HepG2 (cell line): ENCODE measurements around the gene TMEM45A. TPM values are rescaled to one million over a fixed set of nuclear protein-coding genes. Genes with fewer than 3 reads are reported as not detected.
A peak's percentile ranks its signal among the peaks of the same experiment; 100 is the strongest.

Experiments
- ATAC-seq: fragments of 200-7000 bp; cut with Tn5 transposase; 3 replicates; pipeline ENCODE4 v1.9.1; 2020; ENCODE audit warnings: mild to moderate bottlenecking, moderate library complexity
- BruUV-seq: library from RNA; stranded (reverse); fragments of 400-500 nt; replicated peaks from 2 replicates; lab custom pipeline; 2021; lab: Mats Ljungman, UMichigan
- CTCF ChIA-PET: fragments of 300-600 bp; formaldehyde crosslinking; extraction: SDS; loops from one replicate; lab custom pipeline; 2021; ENCODE audit warnings: low total read pairs, inconsistent platforms, low intra/inter-chr PET ratio; lab: Yijun Ruan, JAX
- POLR2A ChIA-PET: fragments of 350-600 bp; sonication (Branson Sonifier 250); formaldehyde crosslinking; loops from one replicate; lab custom pipeline; 2020; ENCODE audit warnings: antibody characterized with exemption, inconsistent platforms; lab: Yijun Ruan, JAX
- DNase-seq: peaks from one replicate; pipeline ENCODE4 v3.0.0-alpha.2; 2015; ENCODE audit warnings: low spot score
- FAIRE-seq: peaks from 3 replicates; lab custom pipeline; 2011; peaks lifted over from hg19 to GRCh38; lab: Jason Lieb, UNC
- H2AFZ ChIP-seq: one replicate; pipeline ENCODE4 v1.6.1; 2011; ENCODE audit warnings: low read length, inconsistent platforms
- H3K27ac ChIP-seq: fragments of 300-600 bp; 3 replicates; pipeline ENCODE4 v1.8.0; 2011; ENCODE audit warnings: mixed run types, mild to moderate bottlenecking, mixed read lengths, low read length, inconsistent platforms; ENCODE audit not compliant: insufficient read depth; ENCODE audit errors: extremely low read length
- H3K27me3 ChIP-seq, 2 experiments: fragments of 200-600 bp in 1 of 2; 2 replicates in 1 of 2; 3 replicates in 1 of 2; pipeline versions ENCODE4 v1.6.0 to v1.8.0; 2011; ENCODE audit warnings: low read length in 2 of 2, mild to moderate bottlenecking in 2 of 2, moderate library complexity in 2 of 2, inconsistent platforms in 1 of 2; ENCODE audit not compliant: insufficient read depth in 2 of 2, control insufficient read depth in 1 of 2
- H3K36me3 ChIP-seq, 2 experiments: fragments of 200-600 bp in 1 of 2; replicated peaks in 1 of 2; 2 replicates in 1 of 2; 3 replicates in 1 of 2; pipeline versions ENCODE4 v1.5.1 to v1.8.0; 2011; ENCODE audit warnings: low read length in 2 of 2, inconsistent platforms in 1 of 2; ENCODE audit not compliant: insufficient read depth in 2 of 2, control insufficient read depth in 1 of 2
- H3K4me1 ChIP-seq: 2 replicates; pipeline ENCODE4 v1.5.1; 2012; ENCODE audit warnings: low read length, inconsistent platforms; ENCODE audit not compliant: insufficient read depth
- H3K4me2 ChIP-seq: 2 replicates; pipeline ENCODE4 v1.6.0; 2011; ENCODE audit warnings: low read depth, low read length, inconsistent platforms
- H3K4me3 ChIP-seq, 3 experiments: fragments of 200-600 bp in 1 of 3; sonication (generic), shearing (Covaris generic) in 1 of 3; replicated peaks in 1 of 3; 2 replicates each; pipeline ENCODE4 v1.5.1; 2011 to 2016; ENCODE audit warnings: low read length in 3 of 3, inconsistent platforms in 2 of 3, low read depth in 2 of 3, mild to moderate bottlenecking in 2 of 3, control low read depth in 1 of 3, mixed read lengths in 1 of 3; ENCODE audit not compliant: insufficient read depth in 1 of 3
- H3K79me2 ChIP-seq: one replicate; pipeline ENCODE4 v1.6.1; 2011; ENCODE audit warnings: low read length, inconsistent platforms; ENCODE audit not compliant: insufficient read depth
- H3K9ac ChIP-seq: 2 replicates; pipeline ENCODE4 v1.6.0; 2011; ENCODE audit warnings: mild to moderate bottlenecking, low read depth, low read length, inconsistent platforms; ENCODE audit not compliant: insufficient read depth
- H3K9me3 ChIP-seq: 2 replicates; pipeline ENCODE4 v1.5.1; 2012; ENCODE audit warnings: mild to moderate bottlenecking, low read length
- H4K20me1 ChIP-seq: 2 replicates; pipeline ENCODE4 v1.6.0; 2011; ENCODE audit warnings: inconsistent platforms, mild to moderate bottlenecking, low read length, moderate library complexity; ENCODE audit not compliant: insufficient read depth
- ARHGAP35 ChIP-seq: sonication (generic); formaldehyde crosslinking; IDR thresholded peaks from 2 replicates; pipeline ENCODE4 v1.9.0; 2022; ENCODE audit warnings: mild to moderate bottlenecking, inconsistent platforms, moderate library complexity, missing genetic modification reagents, borderline replicate concordance
- LCORL ChIP-seq, 2 experiments: fragments of 450-650 bp in 1 of 2; sonication (generic) in 1 of 2; formaldehyde crosslinking in 1 of 2; IDR thresholded peaks; 2 replicates each; pipeline versions ENCODE4 v1.5.0 to v1.6.1; 2017 to 2020; ENCODE audit warnings: antibody characterized with exemption in 1 of 2, missing genetic modification reagents in 1 of 2
- MEIS1 ChIP-seq: sonication (generic); formaldehyde crosslinking; IDR thresholded peaks from 2 replicates; pipeline ENCODE4 v1.9.0; 2021; ENCODE audit warnings: mild to moderate bottlenecking, missing genetic modification reagents, moderate library complexity, borderline replicate concordance
- SRF ChIP-seq: IDR thresholded peaks from 2 replicates; pipeline ENCODE4 v1.6.1; 2011; ENCODE audit warnings: mild to moderate bottlenecking, low read depth, low read length, moderate library complexity
- ZNF451 ChIP-seq: sonication (generic); formaldehyde crosslinking; IDR thresholded peaks from 2 replicates; pipeline ENCODE4 v1.5.0; 2020; ENCODE audit warnings: mild to moderate bottlenecking, missing genetic modification reagents
- ZNF619 ChIP-seq: sonication (generic); formaldehyde crosslinking; IDR thresholded peaks from 2 replicates; pipeline ENCODE4 v1.4.0; 2020; ENCODE audit warnings: mild to moderate bottlenecking, missing genetic modification reagents
- ZNF83 ChIP-seq: sonication (generic); formaldehyde crosslinking; IDR thresholded peaks from 2 replicates; pipeline ENCODE4 v1.4.0; 2020; ENCODE audit warnings: missing genetic modification reagents, mild to moderate bottlenecking, borderline replicate concordance
- WGBS: methylation state at CpG from one replicate; pipeline ENCODE4 v1.1.6; 2017; ENCODE audit warnings: low lambda C conversion rate; 5-methylcytosine and 5-hydroxymethylcytosine counted together
- in situ Hi-C: cut with HindIII; loops from 2 replicates; pipeline ENCODE4 v1.10.0; 2017; ENCODE audit warnings: low pct_unique_long_range_greater_than_20kb; ENCODE audit not compliant: extremely low pct_ligation_motif_present
- intact Hi-C: fragments of 100-400 bp; cut with micrococcal nuclease; formaldehyde crosslinking; loops from one replicate; pipeline ENCODE4 v1.10.0; 2022; ENCODE audit not compliant: unreplicated experiment
- polyA plus RNA-seq, 8 experiments: library from polyadenylated mRNA; depleted of rRNA in 3 of 8; stranded (reverse) in 7 of 8; unstranded in 1 of 8; fragments of >200 nt; fragmentation: Illumina TruSeq in 4 of 8; extraction: Trizol in 4 of 8; gene quantifications; 2 replicates each; pipeline versions ENCODE4 v1.2.1 to v1.2.3, GENCODE V29; 2011 to 2016; ENCODE audit warnings: low read depth in 4 of 8, missing spikeins in 1 of 8, mixed read lengths in 1 of 8; ENCODE audit not compliant: insufficient read depth in 1 of 8
- total RNA-seq, 5 experiments: library from RNA; depleted of rRNA; stranded (reverse); fragments of >200 nt; fragmentation: Illumina TruSeq; extraction: Trizol; gene quantifications; 2 replicates each; pipeline ENCODE4 v1.2.3, GENCODE V29; 2016; ENCODE audit warnings: low read depth in 1 of 5

Gene TMEM45A
- total and polyA plus RNA-seq, 2 of the 13 experiments (the other 11 are each of a cell fraction or from before 2014, with no cell fraction given): 14.8 to 38.5 TPM

GRCh38 chr3:100577382-100578008 lies 85.1 kb downstream of the TMEM45A start:
- Histone ChIP-seq H3K4me2 (no peak overlapping the region), H3K9me3 (no peaks in the 10 kb centered on the region), H3K9ac (no peak overlapping the region), H3K27me3 (no peaks in the 10 kb centered on the region), H3K79me2 (no peaks in the 10 kb centered on the region), H4K20me1 (no peaks in the 10 kb centered on the region), H3K4me1 (no peaks in the 10 kb centered on the region), H3K4me3 (no peak overlapping the region), H3K36me3 (peaks cover 0 to 2% of the 10 kb centered on the region in 2 experiments; a peak in 1 of 5 replicates), H3K27ac (no peak overlapping the region), H2AFZ (no peak overlapping the region)
- TF ChIP-seq MEIS1 (CRISPR knock-in tag): no peak
- TF ChIP-seq SRF: 0 out of 2 replicates have a peak, but pooled peaks have one; percentile 51
- ChIA-PET CTCF (no interaction called here), POLR2A (no interaction called here)
- 38% methylated on average over 1 of the region's 1 CpG for WGBS
- intact Hi-C loops (no loop called here), in situ Hi-C loops (loop anchor here (25.0 kb wide), 1 partner anchor 740 kb away; no protein-coding TSS in a partner anchor)
- ATAC-seq: no peak
- no peak for FAIRE-seq
- no TSS peak for BruUV-seq
- no peak for DNase-seq

DNA sequence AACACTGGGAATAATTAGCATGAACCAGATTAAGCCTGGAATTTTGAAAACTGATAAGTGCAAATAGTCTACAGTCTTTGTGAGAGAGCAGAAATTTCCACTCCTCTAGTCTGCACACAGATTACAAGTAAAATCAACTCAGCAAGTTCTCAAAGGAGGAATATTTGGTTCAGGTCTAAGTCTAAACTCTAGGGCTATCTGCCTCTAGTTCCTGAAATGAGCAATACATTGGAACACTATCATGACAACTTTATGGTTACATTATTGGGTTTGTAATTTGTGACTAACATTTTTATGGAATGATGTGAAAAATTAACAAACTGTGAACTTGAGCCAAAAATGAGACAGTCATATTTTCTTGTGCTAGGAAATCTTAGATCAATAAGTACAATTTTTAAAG lies 86.2 kb downstream of the TMEM45A start:
- FAIRE-seq (no peak), ATAC-seq (no peak), DNase-seq (no peak)
- no peaks in the 10 kb centered on the region for H4K20me1 ChIP-seq
- ChIA-PET POLR2A (no interaction called here), CTCF (no interaction called here)
- H3K4me3 ChIP-seq: no peak overlapping the region
- in situ Hi-C loops (loop anchor here (25.0 kb wide), 1 partner anchor 741 kb away; no protein-coding TSS in a partner anchor), intact Hi-C loops (loop anchor here (1.0 kb wide), 1 partner anchor 14 kb away; no protein-coding TSS in a partner anchor)
- peaks cover 0 to 2% of the 10 kb centered on the region in 2 experiments; a peak in 1 of 5 replicates for H3K36me3 ChIP-seq
- no peaks in the 10 kb centered on the region for H3K79me2 ChIP-seq
- H3K27me3 ChIP-seq: no peaks in the 10 kb centered on the region
- TF ChIP-seq ZNF451 (CRISPR knock-in tag): no peak
- no peak for TF ChIP-seq LCORL (IDR thresholded peaks at IDR 0.05)
- TF ChIP-seq LCORL (CRISPR knock-in tag; IDR thresholded peaks at IDR 0.05): no peak
- no peak for TF ChIP-seq ZNF619 (CRISPR knock-in tag)
- TF ChIP-seq ZNF83 (CRISPR knock-in tag): no peak
- TF ChIP-seq ARHGAP35 (CRISPR knock-in tag): no peak
- H3K9ac ChIP-seq: no peak overlapping the region
- no peak overlapping the region for H2AFZ ChIP-seq
- H3K9me3 ChIP-seq: no peaks in the 10 kb centered on the region
- BruUV-seq: no TSS peak
- no peaks in the 10 kb centered on the region for H3K4me1 ChIP-seq
- no peak overlapping the region for H3K27ac ChIP-seq
- H3K4me2 ChIP-seq: no peak overlapping the region
